Activated CD4-positive, CD25-positive, alpha-beta regulatory T cell (primary cell): Measurements from ENCODE around the gene SLC17A9.
"Not testable (repeated sequence)": the region's sequence is repeated elsewhere in the genome, so short reads cannot be mapped to it uniquely, and the experiment has no call there.

Experiments used
- DNase-seq, 4 experiments: peaks; one replicate each; lab custom pipeline; 2025; lab: John Stamatoyannopoulos, UW

SLC17A9 gene

GRCh38 chr20:62956387-62957135 is 4.1 kb downstream of the SLC17A9 start:
- DNase-seq: no peak

- DNase-seq: no peak
Observed at GRCh38 chr20:62957136-62958117, 4.9 kb downstream of the SLC17A9 start.

GRCh38 chr20:62958388-62959100 is 6.0 kb downstream of the SLC17A9 start:
- DNase-seq: no peak

GRCh38 chr20:62959101-62959971 is 6.8 kb downstream of the SLC17A9 start:
- DNase-seq: no peak

- DNase-seq: no peak
Observed at GRCh38 chr20:62959998-62960436, 7.5 kb downstream of the SLC17A9 start.

DNA sequence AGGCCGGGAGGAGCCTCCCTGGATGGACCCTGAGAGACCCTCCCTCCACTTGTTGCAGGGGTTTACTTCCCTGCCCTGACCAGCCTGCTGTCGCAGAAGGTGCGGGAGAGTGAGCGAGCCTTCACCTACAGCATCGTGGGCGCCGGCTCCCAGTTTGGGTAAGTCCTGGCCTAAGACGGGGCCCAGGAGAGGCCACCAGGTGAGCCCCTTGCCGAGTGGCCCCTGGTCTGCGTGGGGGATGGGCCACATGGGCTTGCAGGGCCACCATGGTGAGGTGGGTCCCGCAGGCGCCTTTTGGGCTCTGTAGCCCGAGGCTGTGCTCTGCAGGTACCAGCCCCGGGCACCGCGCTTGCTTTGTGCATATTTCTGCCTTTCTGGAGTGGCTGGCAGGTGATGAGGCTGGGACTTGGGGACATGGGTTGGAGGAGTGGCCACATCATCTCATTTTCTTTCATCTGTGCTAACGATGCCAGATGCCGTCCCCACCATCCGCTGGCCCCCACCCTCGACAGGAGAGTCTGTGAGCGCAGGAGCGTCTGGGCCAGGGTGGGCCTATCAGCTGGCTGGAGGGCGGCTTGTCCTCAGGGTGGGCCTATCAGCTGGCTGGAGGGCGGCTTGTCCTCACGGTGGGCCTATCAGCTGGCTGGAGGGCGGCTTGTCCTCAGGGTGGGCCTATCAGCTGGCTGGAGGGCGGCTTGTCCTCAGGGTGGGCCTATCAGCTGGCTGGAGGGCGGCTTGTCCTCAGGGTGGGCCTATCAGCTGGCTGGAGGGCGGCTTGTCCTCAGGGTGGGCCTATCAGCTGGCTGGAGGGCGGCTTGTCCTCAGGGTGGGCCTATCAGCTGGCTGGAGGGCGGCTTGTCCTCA is 8.2 kb downstream of the SLC17A9 start:
- DNase-seq: not testable (repeated sequence)

DNA sequence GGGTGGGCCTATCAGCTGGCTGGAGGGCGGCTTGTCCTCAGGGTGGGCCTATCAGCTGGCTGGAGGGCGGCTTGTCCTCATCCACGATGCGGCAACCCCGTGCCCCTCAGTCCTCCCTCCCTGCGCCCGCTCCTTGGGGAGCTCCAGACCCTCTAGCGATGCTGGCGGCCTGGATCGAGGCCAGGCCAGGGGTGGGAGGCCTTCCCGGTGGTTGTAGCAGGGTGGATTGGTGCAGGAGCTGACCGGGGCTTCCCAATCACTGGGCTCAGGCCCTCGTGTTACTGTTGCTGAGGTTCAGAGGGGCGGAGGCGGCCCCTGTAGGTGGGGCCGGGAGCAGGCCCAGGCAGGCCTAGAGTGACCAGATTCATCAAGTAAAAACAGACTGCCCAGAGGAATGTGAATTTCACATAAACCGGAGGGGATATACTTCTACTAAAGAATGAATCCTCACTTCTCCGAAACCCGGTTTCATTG is 8.8 kb downstream of the SLC17A9 start:
- DNase-seq: no peak

GRCh38 chr20:62961799-62962198 is 9.3 kb downstream of the SLC17A9 start:
- no peak for DNase-seq

DNA sequence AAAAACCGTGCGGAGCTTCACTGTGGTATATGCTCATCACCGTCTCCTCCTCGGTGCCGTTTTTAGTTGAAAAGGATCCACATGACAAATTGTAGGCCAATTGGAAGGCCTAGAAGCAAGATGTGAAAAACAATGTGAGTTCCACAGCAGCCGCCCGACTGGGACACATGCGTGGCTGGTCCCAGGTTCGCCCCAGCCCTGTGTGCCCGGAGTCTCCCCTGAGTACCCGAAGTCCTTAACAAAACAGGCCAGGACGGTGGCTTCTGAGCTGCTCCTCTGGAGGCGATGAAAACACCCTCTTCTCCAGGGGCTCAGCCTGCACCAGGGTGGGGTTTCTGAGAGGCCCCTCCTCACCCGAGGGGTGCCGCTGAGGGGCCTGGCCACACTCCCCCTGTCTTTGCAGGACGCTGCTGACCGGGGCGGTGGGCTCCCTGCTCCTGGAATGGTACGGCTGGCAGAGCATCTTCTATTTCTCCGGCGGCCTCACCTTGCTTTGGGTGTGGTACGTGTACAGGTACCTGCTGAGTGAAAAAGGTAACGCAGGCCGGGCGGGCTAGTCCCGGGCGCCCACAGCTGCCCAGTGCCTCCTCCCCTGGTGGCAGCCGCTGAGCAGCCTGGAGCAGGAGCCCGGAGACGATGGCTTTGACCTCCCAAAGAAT is 9.8 kb downstream of the SLC17A9 start:
- DNase-seq: no peak

DNA sequence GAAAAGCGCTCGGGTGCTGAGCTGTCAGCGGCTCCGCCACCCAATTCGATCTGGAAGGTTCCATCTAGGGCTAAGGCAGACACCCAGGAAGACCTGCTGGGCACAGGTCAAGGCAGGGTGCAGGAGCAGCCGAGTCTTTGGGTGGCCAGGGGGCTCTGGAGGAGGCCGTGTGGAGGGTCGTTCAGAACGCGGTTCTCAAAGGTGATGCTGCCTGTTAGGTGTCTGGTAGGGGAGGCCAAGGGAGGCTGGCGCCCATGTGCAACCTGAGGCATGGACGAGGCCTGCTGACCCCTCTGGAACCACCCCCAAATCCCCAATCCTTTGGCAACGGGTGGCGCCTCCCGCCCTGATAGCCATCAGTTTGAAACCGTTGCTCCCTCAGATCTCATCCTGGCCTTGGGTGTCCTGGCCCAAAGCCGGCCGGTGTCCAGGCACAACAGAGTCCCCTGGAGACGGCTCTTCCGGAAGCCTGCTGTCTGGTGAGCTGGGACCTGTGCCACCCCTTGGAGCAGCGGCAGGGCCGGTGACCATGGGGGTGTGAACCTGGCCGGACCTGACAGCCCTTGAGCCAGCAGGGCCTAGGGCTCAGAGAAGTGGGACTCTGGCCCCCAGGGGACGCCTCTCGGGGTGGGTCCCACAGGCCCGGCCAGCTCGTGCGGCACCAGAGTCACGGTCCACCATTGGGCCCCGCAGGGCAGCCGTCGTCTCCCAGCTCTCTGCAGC is 10.5 kb downstream of the SLC17A9 start:
- DNase-seq: no peak

DNA sequence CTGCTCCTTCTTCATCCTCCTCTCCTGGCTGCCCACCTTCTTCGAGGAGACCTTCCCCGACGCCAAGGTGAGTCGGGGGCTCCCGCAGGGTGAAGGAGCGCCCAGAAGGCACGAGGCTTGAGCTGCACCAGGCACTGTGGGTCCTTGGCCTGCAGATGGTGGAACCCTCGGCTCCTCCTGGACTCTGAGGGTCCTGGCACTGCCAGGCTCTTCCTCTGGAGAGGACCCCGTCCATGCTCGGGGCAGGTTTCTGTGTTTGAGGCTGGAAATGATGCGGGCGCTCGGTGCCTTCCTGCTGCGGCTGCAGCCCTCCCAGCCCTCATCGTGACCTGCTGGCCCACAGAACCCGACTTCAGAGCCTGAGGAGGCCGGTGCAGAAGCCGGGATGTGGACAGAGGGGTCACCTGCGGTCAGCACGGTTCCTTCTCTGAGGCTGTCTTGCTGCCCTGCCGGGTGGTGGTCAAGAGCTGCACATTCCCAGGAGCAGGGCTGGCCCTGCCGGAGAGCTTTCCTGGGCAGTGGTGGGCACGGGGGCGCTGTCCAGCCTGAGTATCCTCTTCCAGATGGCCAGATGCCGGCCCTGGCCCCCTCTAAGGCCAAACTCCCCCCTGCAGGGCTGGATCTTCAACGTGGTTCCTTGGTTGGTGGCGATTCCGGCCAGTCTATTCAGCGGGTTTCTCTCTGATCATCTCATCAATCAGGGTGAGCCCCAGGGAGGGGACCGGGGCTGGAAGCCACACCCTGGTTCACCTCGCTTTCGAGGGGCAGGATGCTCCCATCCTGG is 11.3 kb downstream of the SLC17A9 start:
- no peak for DNase-seq

DNA sequence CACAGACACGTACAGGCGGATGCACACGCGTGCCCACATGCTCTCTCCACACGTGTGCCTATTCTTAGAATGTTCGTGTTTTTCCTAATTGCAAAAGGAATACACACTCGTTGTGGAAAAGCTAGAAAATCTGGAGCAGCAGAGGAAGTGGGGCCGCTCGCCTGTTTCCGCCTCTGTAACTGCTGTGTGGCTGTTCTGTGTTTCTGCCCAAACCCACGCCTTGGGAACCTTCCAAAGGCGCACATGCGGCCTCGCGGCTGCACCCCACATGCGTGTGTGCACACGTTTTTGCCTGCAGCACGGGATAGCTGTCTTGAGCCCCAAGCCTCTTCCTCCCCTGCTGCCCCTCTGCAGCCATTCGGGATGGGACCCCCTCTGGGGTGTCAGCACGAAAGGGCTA is 12.2 kb downstream of the SLC17A9 start:
- DNase-seq: no peak

DNA sequence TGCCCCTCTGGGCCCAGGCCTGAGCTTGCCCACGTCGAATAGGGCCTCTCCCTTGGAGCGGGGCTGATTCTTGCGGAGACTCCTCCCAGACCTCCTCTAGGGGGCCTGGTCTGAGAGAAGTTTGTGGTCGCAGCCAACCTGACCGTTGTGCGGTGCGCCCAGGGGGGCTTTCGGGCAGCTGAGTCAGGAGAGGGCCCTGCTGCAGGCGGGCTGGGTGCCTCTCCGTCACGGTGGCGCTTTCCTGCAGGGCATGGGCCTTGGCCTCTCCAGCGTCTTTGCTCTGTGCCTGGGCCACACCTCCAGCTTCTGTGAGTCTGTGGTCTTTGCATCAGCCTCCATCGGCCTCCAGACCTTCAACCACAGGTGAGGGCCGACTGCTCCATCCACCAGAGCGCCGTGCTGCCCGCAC is 12.9 kb downstream of the SLC17A9 start:
- DNase-seq: no peak

GRCh38 chr20:62966212-62967148 is 14.0 kb downstream of the SLC17A9 start:
- DNase-seq: no peak

- no peak for DNase-seq
Observed at GRCh38 chr20:62967149-62967501, 14.6 kb downstream of the SLC17A9 start.

DNA sequence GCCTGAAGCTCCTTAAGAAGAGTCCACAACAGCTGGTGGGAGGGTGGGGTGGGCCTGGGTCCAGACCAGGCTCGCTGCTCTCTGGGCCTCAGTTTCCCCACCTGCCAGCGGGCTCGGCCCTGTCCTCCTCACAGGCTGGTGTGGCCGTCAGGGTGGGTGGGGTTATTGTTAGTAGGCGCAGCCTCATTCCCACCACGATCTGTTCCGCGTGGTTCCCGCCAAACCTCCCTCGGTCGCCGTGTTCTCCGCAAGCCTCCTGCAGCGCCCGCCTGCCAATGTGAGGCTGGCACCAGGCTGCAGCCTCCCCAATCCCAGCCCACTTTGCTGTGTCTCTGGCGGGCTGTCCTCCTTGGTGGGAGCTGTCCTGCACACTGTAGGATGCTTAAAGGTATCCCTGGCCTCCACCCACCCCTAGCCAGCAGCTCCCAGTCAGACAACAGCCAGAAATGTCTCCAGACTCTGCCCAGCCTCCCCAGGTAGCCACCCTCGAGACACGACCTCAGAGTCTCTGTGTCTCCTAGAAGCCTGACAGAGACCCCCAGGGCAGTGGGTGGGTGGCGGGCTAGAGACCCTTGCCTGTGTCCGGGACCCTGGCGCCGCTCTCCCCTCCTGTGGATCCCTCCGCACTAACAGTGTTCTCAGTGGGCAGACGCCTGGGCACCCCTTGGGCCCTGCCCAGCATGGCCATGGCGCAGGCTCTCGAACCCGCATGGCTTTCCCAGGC is 15.3 kb downstream of the SLC17A9 start:
- DNase-seq: no peak
